Gastroesophageal sphincter (tissue), 4 donors: ENCODE data around the gene DACH1. TPM values are rescaled to one million over a fixed set of nuclear protein-coding genes. Genes with fewer than 3 reads are reported as not detected.

Experiments
- ATAC-seq: fragments of 150-250 bp; one replicate; pipeline ENCODE4 v1.9.1; 2016; ENCODE audit warnings: mild to moderate bottlenecking, moderate library complexity
- H3K27ac ChIP-seq, 4 donors: fragments of 200-600 bp; sonication (generic) in 3 of 4; 1 replicate in 3 of 4; 2 replicates in 1 of 4; pipeline ENCODE4 v1.5.1; 2016 to 2019
- H3K27me3 ChIP-seq: fragments of 200-600 bp; sonication (generic); one replicate; pipeline ENCODE4 v1.5.1; 2019
- H3K36me3 ChIP-seq, 2 donors: fragments of 200-600 bp; sonication (generic); one replicate each; pipeline ENCODE4 v1.5.1; 2019; ENCODE audit warnings: control low read depth in 1 of 2
- H3K4me1 ChIP-seq, 3 donors: fragments of 200-600 bp; sonication (generic); 1 replicate in 2 of 3; 2 replicates in 1 of 3; pipeline ENCODE4 v1.5.1; 2016 to 2019; ENCODE audit warnings: control low read depth in 2 of 3
- H3K4me3 ChIP-seq, 2 donors: fragments of 200-600 bp; sonication (generic); one replicate each; pipeline ENCODE4 v1.5.1; 2019; ENCODE audit warnings: mild to moderate bottlenecking in 1 of 2, moderate library complexity in 1 of 2
- H3K9me3 ChIP-seq, 3 donors: fragments of 200-600 bp; sonication (generic); one replicate each; pipeline ENCODE4 v1.5.1; 2017 to 2019; ENCODE audit warnings: control low read depth in 2 of 3
- EP300 ChIP-seq: sonication (generic); formaldehyde crosslinking; IDR thresholded peaks from one replicate; pipeline ENCODE4 v1.6.1; 2017; ENCODE audit warnings: antibody characterized with exemption, mild to moderate bottlenecking
- POLR2A ChIP-seq, 2 donors: fragments of 450-650 bp; IDR thresholded peaks; one replicate each; pipeline ENCODE4 v1.6.1; 2017; ENCODE audit warnings: antibody characterized with exemption in 2 of 2, mild to moderate bottlenecking in 2 of 2, moderate library complexity in 1 of 2
- POLR2AphosphoS5 ChIP-seq: sonication (generic); formaldehyde crosslinking; IDR thresholded peaks from one replicate; pipeline ENCODE4 v1.6.1; 2017; ENCODE audit warnings: antibody characterized with exemption
- WGBS, 2 donors: methylation state at CpG; one replicate each; pipeline ENCODE4 v1.1.5; 2018; ENCODE audit warnings: low coverage in 1 of 2; 5-methylcytosine and 5-hydroxymethylcytosine counted together
- total RNA-seq, 4 donors: library from RNA; depleted of rRNA; stranded (reverse); fragments of >200 nt; gene quantifications; one replicate each; pipeline ENCODE4 v1.1.0, GENCODE V29; 2016
- TF ChIP-seq, protein P1 (sequence below), 4 experiments: fragments of 200-600 bp in 2 of 4; fragments of 450-650 bp in 2 of 4; sonication (generic) in 1 of 4; IDR thresholded peaks; one replicate each; pipeline ENCODE4 v1.5.1; 2017 to 2019; ENCODE audit warnings: antibody characterized with exemption in 4 of 4, mild to moderate bottlenecking in 2 of 4, moderate library complexity in 2 of 4

Gene DACH1
- total RNA-seq, 4 donors from 2014 or later = 1.1 to 2.1 (median 1.7) TPM

DNA sequence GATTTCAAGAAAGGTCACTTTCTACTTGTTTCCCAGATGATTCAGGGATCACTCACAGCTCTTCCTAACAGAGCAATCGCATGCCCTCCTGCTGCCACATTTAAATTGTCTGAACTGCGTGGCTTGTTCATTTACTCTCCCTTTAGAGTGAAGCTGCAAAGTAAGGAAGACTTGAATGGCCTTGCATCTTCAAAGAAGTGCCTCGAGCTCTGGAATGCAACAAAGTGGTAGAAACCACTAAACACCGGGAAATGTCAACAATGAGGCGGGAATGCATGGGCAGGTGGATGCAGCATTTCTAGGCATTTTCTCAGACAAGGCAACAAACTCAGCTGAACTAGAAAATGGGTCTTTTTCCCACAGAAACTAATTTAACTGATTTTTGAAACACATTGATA lies 10.3 kb upstream of the DACH1 start:
- 80 to 85% methylated on average over 1 to 4 of the region's 5 CpGs for WGBS, 2 donors
- no peak overlapping the region for H3K27ac ChIP-seq
- no peaks in the 10 kb centered on the region for H3K27me3 ChIP-seq
- ATAC-seq = no peak
- no peak overlapping the region for H3K4me3 ChIP-seq
- TF ChIP-seq EP300 = no peak
- no peak for TF ChIP-seq POLR2A (IDR thresholded peaks at IDR 0.05)
- no peak for TF ChIP-seq POLR2AphosphoS5
- TF ChIP-seq, protein P1, sequence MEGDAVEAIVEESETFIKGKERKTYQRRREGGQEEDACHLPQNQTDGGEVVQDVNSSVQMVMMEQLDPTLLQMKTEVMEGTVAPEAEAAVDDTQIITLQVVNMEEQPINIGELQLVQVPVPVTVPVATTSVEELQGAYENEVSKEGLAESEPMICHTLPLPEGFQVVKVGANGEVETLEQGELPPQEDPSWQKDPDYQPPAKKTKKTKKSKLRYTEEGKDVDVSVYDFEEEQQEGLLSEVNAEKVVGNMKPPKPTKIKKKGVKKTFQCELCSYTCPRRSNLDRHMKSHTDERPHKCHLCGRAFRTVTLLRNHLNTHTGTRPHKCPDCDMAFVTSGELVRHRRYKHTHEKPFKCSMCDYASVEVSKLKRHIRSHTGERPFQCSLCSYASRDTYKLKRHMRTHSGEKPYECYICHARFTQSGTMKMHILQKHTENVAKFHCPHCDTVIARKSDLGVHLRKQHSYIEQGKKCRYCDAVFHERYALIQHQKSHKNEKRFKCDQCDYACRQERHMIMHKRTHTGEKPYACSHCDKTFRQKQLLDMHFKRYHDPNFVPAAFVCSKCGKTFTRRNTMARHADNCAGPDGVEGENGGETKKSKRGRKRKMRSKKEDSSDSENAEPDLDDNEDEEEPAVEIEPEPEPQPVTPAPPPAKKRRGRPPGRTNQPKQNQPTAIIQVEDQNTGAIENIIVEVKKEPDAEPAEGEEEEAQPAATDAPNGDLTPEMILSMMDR (IDR thresholded peaks at IDR 0.05) = no peak
- peaks cover 0 to under 1% (median 0%) of the 10 kb centered on the region in 3 donors for H3K9me3 ChIP-seq
- H3K36me3 ChIP-seq = no peaks in the 10 kb centered on the region
- no peaks in the 10 kb centered on the region for H3K4me1 ChIP-seq

DNA sequence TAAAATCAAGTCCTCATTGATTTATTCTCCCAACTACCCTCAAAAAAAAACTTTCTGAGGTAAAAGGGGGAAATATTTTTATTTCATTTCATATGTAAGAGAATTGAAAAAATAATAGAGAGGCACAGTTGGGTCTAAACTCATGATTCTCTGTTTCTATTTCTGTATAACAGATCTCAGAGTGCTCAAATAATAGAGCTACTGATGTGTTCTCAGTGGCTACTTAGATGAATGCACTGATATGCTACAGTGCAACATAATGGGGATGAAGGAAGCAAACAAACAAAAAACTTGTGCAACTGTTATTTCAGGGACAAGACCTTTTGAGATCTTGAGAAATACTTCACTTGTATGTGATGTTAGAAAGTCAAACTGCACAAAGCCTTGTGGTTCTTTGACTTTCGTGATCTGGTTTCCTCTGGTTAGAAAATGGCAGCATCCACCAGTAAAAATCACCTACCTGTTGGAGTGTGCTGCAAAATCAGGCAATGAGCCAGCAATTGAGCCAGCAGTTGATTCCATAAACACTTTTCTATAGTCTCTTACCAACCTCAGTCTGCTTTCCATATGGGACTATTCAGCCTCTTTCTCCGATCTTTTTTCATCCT lies 9.7 kb upstream of the DACH1 start:
- Histone ChIP-seq H3K4me3 (no peak overlapping the region), H3K36me3 (no peaks in the 10 kb centered on the region), H3K27me3 (no peaks in the 10 kb centered on the region), H3K9me3 (no peaks in the 10 kb centered on the region), H3K27ac (no peak overlapping the region), H3K4me1 (no peaks in the 10 kb centered on the region)
- 77 to 87% methylated on average over 2 of the region's 2 CpGs for WGBS, 2 donors
- no peak for TF ChIP-seq EP300
- no peak for TF ChIP-seq POLR2A (IDR thresholded peaks at IDR 0.05)
- no peak for TF ChIP-seq POLR2AphosphoS5
- TF ChIP-seq, protein P1 (IDR thresholded peaks at IDR 0.05) = no peak
- ATAC-seq = no peak

DNA sequence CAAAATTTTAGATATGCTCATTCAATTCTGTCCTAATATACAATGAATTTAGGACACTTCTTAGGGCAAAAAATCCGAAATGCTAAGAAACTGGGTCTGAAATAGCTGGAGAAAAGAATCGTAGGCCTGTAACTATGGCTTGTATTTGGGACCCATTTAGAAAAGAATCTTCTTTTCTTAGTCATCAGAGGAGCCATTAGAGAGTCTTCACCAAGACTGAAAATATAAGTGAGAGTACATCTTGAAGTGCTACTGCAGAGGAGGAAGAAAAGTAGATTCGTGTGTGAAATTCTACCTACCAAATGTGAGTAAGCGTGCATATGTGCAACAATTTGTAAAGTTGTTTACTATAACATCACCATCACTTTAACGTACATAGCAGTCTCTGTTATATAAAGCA lies 8.8 kb upstream of the DACH1 start:
- H3K4me3 ChIP-seq = no peak overlapping the region
- H3K27me3 ChIP-seq = no peaks in the 10 kb centered on the region
- 81 to 88% methylated on average over 5 of the region's 5 CpGs for WGBS, 2 donors
- no peak overlapping the region for H3K27ac ChIP-seq
- no peaks in the 10 kb centered on the region for H3K9me3 ChIP-seq
- no peaks in the 10 kb centered on the region for H3K36me3 ChIP-seq
- TF ChIP-seq POLR2AphosphoS5 = no peak
- no peak for TF ChIP-seq POLR2A (IDR thresholded peaks at IDR 0.05)
- no peak for TF ChIP-seq EP300
- TF ChIP-seq, protein P1 (IDR thresholded peaks at IDR 0.05) = no peak
- no peaks in the 10 kb centered on the region for H3K4me1 ChIP-seq
- ATAC-seq = no peak

- no peaks in the 10 kb centered on the region for H3K9me3 ChIP-seq
- no peak overlapping the region for H3K27ac ChIP-seq
- H3K4me1 ChIP-seq = no peaks in the 10 kb centered on the region
- H3K4me3 ChIP-seq = no peak overlapping the region
- WGBS, 2 donors = 52 to 54% methylated on average over 2 of the region's 2 CpGs
- no peaks in the 10 kb centered on the region for H3K36me3 ChIP-seq
- peaks cover 13% of the 10 kb centered on the region for H3K27me3 ChIP-seq
- TF ChIP-seq, protein P1 (IDR thresholded peaks at IDR 0.05) = no peak
- TF ChIP-seq POLR2A (IDR thresholded peaks at IDR 0.05) = no peak
- TF ChIP-seq POLR2AphosphoS5 = no peak
- no peak for TF ChIP-seq EP300
- ATAC-seq = no peak
Observed at GRCh38 chr13:71874458-71874857, 7.5 kb upstream of the DACH1 start.

DNA sequence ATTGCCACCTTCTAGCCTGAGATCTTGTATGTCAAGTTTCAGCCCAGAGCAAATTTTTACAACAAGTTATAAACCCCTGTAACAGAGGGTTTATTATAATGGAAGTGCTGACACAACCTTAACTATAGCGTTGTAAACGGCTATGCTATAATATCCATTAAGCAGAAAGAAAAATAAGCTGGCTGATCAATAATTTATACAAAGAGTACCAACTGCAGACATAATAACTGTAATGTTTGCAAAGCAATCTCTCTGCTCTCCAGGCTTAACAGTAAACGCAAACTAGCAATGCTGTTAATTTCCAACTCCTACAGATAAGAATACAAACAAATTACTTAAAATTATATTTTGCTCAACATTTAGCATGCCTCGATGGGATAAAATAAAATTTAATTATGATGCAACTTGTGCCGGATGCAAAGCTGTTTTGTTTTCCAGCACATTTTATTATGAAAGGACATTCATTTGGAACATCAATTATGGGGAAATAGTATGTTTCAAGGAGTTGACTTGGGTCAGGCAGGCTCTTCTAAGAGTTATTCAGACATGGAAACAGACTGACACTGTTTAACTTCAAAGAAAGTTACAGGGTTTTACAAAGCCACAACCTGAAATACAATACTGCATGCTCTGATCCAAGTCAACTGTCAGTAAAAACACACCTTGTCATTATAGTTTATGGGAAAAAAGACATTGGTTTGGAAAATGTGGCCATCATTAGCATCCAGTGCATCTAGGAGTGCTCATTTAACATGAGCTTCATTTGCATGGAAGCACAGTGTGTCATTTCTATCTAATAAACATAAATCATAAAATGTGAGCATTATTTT lies 6.6 kb upstream of the DACH1 start:
- Histone ChIP-seq H3K9me3 (no peaks in the 10 kb centered on the region), H3K27ac (no peak overlapping the region), H3K4me1 (no peaks in the 10 kb centered on the region), H3K36me3 (no peaks in the 10 kb centered on the region), H3K27me3 (peaks cover 18% of the 10 kb centered on the region), H3K4me3 (no peak overlapping the region)
- no peak for ATAC-seq
- 56 to 67% methylated on average over 5 of the region's 5 CpGs for WGBS, 2 donors
- no peak for TF ChIP-seq POLR2AphosphoS5
- no peak for TF ChIP-seq POLR2A (IDR thresholded peaks at IDR 0.05)
- TF ChIP-seq, protein P1 (IDR thresholded peaks at IDR 0.05) = no peak
- no peak for TF ChIP-seq EP300
